Smooth muscle cell (in vitro differentiated cells): Measurements from ENCODE around the gene SOX21. TPM values are rescaled to one million over a fixed set of nuclear protein-coding genes. Genes with fewer than 3 reads are reported as not detected.

Experiments used
- DNase-seq: peaks from one replicate; lab custom pipeline; 2025; ENCODE audit not compliant: unreplicated experiment; lab: John Stamatoyannopoulos, UW
- H2AFZ ChIP-seq: fragments of 200-600 bp; sonication (generic); 2 replicates; pipeline ENCODE4 v1.6.0; 2016; ENCODE audit warnings: antibody characterized with exemption, low read depth, mild to moderate bottlenecking
- H3F3A ChIP-seq: fragments of 200-600 bp; sonication (generic); 2 replicates; pipeline ENCODE4 v1.6.0; 2017; ENCODE audit warnings: antibody characterized with exemption, low read depth
- H3K27ac ChIP-seq: fragments of 200-600 bp; sonication (generic); 2 replicates; pipeline ENCODE4 v1.5.1; 2016; ENCODE audit warnings: low read depth, mild to moderate bottlenecking
- H3K27me3 ChIP-seq: fragments of 200-600 bp; sonication (generic); 2 replicates; pipeline ENCODE4 v1.6.1; 2016; ENCODE audit warnings: low read depth, mild to moderate bottlenecking
- H3K36me3 ChIP-seq: fragments of 200-600 bp; sonication (generic); 2 replicates; pipeline ENCODE4 v1.5.1; 2016; ENCODE audit warnings: low read depth
- H3K4me1 ChIP-seq: fragments of 200-600 bp; sonication (generic); 2 replicates; pipeline ENCODE4 v1.5.1; 2016; ENCODE audit warnings: low read depth
- H3K4me2 ChIP-seq: fragments of 200-600 bp; sonication (generic); 2 replicates; pipeline ENCODE4 v1.6.0; 2016; ENCODE audit warnings: mild to moderate bottlenecking
- H3K4me3 ChIP-seq: fragments of 200-600 bp; sonication (generic); 2 replicates; pipeline ENCODE4 v1.5.1; 2016; ENCODE audit warnings: mild to moderate bottlenecking
- H3K79me2 ChIP-seq: fragments of 200-600 bp; sonication (generic); 2 replicates; pipeline ENCODE4 v1.6.0; 2016; ENCODE audit warnings: low read depth, mild to moderate bottlenecking
- H3K9ac ChIP-seq: fragments of 200-600 bp; sonication (generic); 2 replicates; pipeline ENCODE4 v1.6.0; 2016; ENCODE audit warnings: low read depth
- H3K9me3 ChIP-seq: fragments of 200-600 bp; sonication (generic); replicated peaks from 2 replicates; pipeline ENCODE4 v1.5.1; 2016; ENCODE audit warnings: low read depth
- H4K20me1 ChIP-seq: fragments of 200-600 bp; sonication (generic); 2 replicates; pipeline ENCODE4 v1.6.0; 2016; ENCODE audit warnings: low read depth
- WGBS: methylation state at CpG from one replicate; pipeline ENCODE4 v1.1.7; 2016; ENCODE audit warnings: low lambda C conversion rate; 5-methylcytosine and 5-hydroxymethylcytosine counted together
- polyA plus RNA-seq: library from polyadenylated mRNA; unstranded; fragments of >200 nt; fragmentation: Nextera tagmentation; extraction: Ambion mirVana; gene quantifications from 2 replicates; pipeline ENCODE4 v1.2.1, GENCODE V29; 2016
- total RNA-seq: library from RNA; depleted of rRNA; stranded (reverse); fragments of >200 nt; gene quantifications from 2 replicates; pipeline ENCODE4 v1.2.3, GENCODE V29; 2014
- TF ChIP-seq, protein P1 (sequence below): fragments of 200-600 bp; sonication (generic); IDR thresholded peaks from 2 replicates; pipeline ENCODE4 v1.5.1; 2017; ENCODE audit warnings: borderline replicate concordance, mild to moderate bottlenecking, antibody characterized with exemption; ENCODE audit not compliant: insufficient read depth, poor library complexity, severe bottlenecking

The SOX21 gene
- total and polyA plus RNA-seq, 2 experiments from 2014 or later, result not detected

DNA sequence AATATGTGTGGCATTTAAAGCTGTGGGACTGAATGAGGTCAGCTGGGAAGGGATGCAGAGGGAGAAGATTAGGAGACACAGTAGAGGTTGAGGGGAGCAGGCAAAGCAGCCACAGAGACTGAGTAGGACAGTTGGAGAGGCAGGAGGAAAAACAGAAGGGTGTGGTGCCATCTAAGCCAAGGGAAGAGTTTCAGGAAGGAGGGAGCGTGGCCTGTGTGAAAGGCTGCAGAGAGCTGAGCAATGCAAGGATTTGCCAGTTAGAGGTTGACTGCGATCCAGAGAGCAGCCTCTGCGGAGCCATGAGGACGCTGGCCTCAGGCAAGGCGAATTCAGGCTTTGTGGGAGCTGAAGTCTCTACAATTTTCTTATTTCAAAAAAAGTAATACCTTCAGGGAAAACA is 28.9 kb downstream of the SOX21 start:
- Histone ChIP-seq H3K27me3 (peaks cover 18% of the 10 kb centered on the region), H3K4me1 (peaks cover 2% of the 10 kb centered on the region), H3K27ac (no peak overlapping the region), H2AFZ (no peak overlapping the region), H3F3A (no peaks in the 10 kb centered on the region), H3K9ac (no peak overlapping the region), H3K9me3 (no peaks in the 10 kb centered on the region), H3K79me2 (no peaks in the 10 kb centered on the region), H4K20me1 (no peaks in the 10 kb centered on the region), H3K4me3 (no peak overlapping the region), H3K36me3 (no peaks in the 10 kb centered on the region), H3K4me2 (no peak overlapping the region)
- TF ChIP-seq, protein P1, sequence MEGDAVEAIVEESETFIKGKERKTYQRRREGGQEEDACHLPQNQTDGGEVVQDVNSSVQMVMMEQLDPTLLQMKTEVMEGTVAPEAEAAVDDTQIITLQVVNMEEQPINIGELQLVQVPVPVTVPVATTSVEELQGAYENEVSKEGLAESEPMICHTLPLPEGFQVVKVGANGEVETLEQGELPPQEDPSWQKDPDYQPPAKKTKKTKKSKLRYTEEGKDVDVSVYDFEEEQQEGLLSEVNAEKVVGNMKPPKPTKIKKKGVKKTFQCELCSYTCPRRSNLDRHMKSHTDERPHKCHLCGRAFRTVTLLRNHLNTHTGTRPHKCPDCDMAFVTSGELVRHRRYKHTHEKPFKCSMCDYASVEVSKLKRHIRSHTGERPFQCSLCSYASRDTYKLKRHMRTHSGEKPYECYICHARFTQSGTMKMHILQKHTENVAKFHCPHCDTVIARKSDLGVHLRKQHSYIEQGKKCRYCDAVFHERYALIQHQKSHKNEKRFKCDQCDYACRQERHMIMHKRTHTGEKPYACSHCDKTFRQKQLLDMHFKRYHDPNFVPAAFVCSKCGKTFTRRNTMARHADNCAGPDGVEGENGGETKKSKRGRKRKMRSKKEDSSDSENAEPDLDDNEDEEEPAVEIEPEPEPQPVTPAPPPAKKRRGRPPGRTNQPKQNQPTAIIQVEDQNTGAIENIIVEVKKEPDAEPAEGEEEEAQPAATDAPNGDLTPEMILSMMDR, result no peak
- DNase-seq, result no peak
- 69% methylated on average over 5 of the region's 5 CpGs for WGBS

DNA sequence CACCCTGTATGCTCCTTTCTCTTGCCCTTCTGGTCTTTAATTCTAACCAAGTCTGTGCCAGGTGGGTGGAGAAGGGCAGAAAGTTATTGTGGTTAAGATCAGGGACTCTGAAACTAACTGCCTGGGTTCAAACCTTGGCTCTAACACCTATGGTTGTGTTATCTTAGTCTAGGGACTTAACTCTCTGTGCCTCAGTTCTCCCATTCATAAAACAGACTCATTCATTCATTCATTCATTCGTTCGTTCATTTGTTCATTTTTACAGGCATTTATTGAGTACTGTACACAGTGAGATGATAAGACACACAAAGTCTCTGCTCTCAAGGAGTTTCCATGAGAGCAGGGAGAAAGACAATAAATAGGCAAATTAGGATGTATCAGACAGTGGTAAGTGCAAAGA is 30.1 kb downstream of the SOX21 start:
- DNase-seq, result no peak
- Histone ChIP-seq H3K9me3 (no peaks in the 10 kb centered on the region), H3K4me1 (peaks cover 9% of the 10 kb centered on the region), H3K36me3 (no peaks in the 10 kb centered on the region), H3F3A (no peaks in the 10 kb centered on the region), H3K27me3 (peaks cover 18% of the 10 kb centered on the region), H3K9ac (no peak overlapping the region), H4K20me1 (no peaks in the 10 kb centered on the region), H3K27ac (no peak overlapping the region), H3K4me2 (no peak overlapping the region), H2AFZ (no peak overlapping the region), H3K4me3 (no peak overlapping the region), H3K79me2 (no peaks in the 10 kb centered on the region)
- TF ChIP-seq, protein P1, result no peak
- WGBS, result 77% methylated on average over 2 of the region's 2 CpGs

DNA sequence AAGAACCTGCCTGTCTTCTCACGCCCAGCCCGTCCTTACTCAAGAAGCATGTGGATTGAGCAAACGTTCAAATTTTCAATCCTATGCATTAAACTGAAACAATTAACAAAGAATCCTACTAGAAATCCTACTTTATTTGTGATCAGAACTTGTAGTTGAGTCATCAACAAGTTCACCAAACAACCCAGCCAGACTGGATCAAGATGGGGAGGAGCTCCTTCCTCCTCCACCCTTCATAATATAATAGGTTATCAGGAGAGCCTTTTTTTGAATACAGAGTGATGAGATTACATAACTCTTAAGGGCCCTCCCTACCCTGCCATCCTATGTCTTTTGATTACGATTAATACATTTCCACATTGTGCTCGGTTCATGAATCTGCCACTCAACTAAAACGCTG is 32.7 kb downstream of the SOX21 start:
- no peak for DNase-seq
- WGBS, result 75% methylated on average over 6 of the region's 6 CpGs
- H3K9me3 ChIP-seq, result no peaks in the 10 kb centered on the region
- no peaks in the 10 kb centered on the region for H3F3A ChIP-seq
- no peak overlapping the region for H3K9ac ChIP-seq
- no peak overlapping the region for H2AFZ ChIP-seq
- H3K36me3 ChIP-seq, result no peaks in the 10 kb centered on the region
- H3K4me2 ChIP-seq, result no peak overlapping the region
- no peaks in the 10 kb centered on the region for H4K20me1 ChIP-seq
- TF ChIP-seq, protein P1, result no peak
- H3K27ac ChIP-seq, result no peak overlapping the region
- no peak overlapping the region for H3K4me3 ChIP-seq
- H3K27me3 ChIP-seq, result peaks cover 40% of the 10 kb centered on the region
- peaks cover 12% of the 10 kb centered on the region for H3K4me1 ChIP-seq
- no peaks in the 10 kb centered on the region for H3K79me2 ChIP-seq

DNA sequence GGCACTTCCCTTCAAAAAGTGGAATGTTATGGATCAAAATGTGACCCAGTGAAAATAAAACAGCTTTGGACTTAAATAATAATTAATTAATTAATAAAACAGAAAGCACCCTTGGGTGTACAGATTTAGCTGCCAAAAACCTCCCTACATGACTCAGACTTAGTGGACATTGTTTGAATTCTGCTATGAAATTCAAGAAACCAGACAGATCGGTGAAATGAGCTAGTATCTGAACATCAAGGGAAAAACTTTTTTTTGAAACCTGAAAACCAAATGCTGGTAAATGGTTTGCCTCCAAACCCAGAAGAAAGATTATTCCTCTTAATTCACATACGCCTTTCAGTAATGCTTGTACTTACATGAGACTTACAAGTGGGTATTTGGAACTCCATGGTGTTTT is 33.5 kb downstream of the SOX21 start:
- Histone ChIP-seq H3K4me2 (no peak overlapping the region), H3K4me1 (peaks cover 12% of the 10 kb centered on the region), H3K4me3 (no peak overlapping the region), H3K79me2 (no peaks in the 10 kb centered on the region), H3K9me3 (no peaks in the 10 kb centered on the region), H3K27me3 (peaks cover 40% of the 10 kb centered on the region), H3K27ac (no peak overlapping the region), H4K20me1 (no peaks in the 10 kb centered on the region), H3K36me3 (no peaks in the 10 kb centered on the region), H3F3A (no peaks in the 10 kb centered on the region), H3K9ac (no peak overlapping the region), H2AFZ (no peak overlapping the region)
- DNase-seq, result no peak
- WGBS, result 85% methylated on average over 2 of the region's 2 CpGs
- TF ChIP-seq, protein P1, result no peak
